ENCODE measurements around the gene PTGR1.

- TF ChIP-seq CTCF (IDR thresholded peaks at IDR 0.05): no peak
- no peak for TF ChIP-seq POLR2AphosphoS5 (IDR thresholded peaks at IDR 0.05)
- TF ChIP-seq EP300 (IDR thresholded peaks at IDR 0.05): no peak
Measured at GRCh38 chr9:111533099-111533790, 66.2 kb downstream of the PTGR1 start.
